MCF 10A (cell line): ENCODE data around the gene PTGFRN. TPM values are rescaled to one million over a fixed set of nuclear protein-coding genes. Genes with fewer than 3 reads are reported as not detected.

Experiments used
- BruUV-seq: library from RNA; stranded (reverse); fragments of 400-500 nt; replicated peaks from 2 replicates; lab custom pipeline; 2021; lab: Mats Ljungman, UMichigan
- CTCF ChIA-PET: fragments of 300-600 bp; sonication (Branson Sonifier 250); formaldehyde crosslinking; extraction: SDS; loops from one replicate; lab custom pipeline; 2021; ENCODE audit warnings: antibody characterized with exemption, inconsistent platforms; lab: Yijun Ruan, JAX
- POLR2A ChIA-PET: fragments of 300-600, 350-650 bp; sonication (Branson Sonifier 250); formaldehyde crosslinking; extraction: SDS; loops from one replicate; lab custom pipeline; 2020; ENCODE audit warnings: antibody characterized with exemption, inconsistent platforms; lab: Yijun Ruan, JAX
- DNase-seq: peaks from one replicate; pipeline ENCODE4 v3.0.0-alpha.2; 2018; ENCODE audit not compliant: unreplicated experiment
- H3K27ac Mint-ChIP-seq: one replicate; pipeline ENCODE4 v1.8.0; 2022; ENCODE audit warnings: mild to moderate bottlenecking, low read depth, mixed read lengths; ENCODE audit not compliant: unreplicated experiment
- H3K27me3 Mint-ChIP-seq: one replicate; pipeline ENCODE4 v1.8.0; 2022; ENCODE audit warnings: mixed read lengths; ENCODE audit not compliant: insufficient read depth, unreplicated experiment
- H3K36me3 Mint-ChIP-seq: one replicate; pipeline ENCODE4 v1.8.0; 2022; ENCODE audit warnings: mild to moderate bottlenecking, moderate library complexity, mixed read lengths; ENCODE audit not compliant: insufficient read depth, unreplicated experiment
- H3K4me1 Mint-ChIP-seq: one replicate; pipeline ENCODE4 v1.8.0; 2022; ENCODE audit warnings: mixed read lengths; ENCODE audit not compliant: insufficient read depth, unreplicated experiment
- H3K4me3 Mint-ChIP-seq: one replicate; pipeline ENCODE4 v1.8.0; 2022; ENCODE audit warnings: mild to moderate bottlenecking, moderate library complexity, mixed read lengths; ENCODE audit not compliant: unreplicated experiment
- H3K9me3 Mint-ChIP-seq: one replicate; pipeline ENCODE4 v1.8.0; 2022; ENCODE audit warnings: mixed read lengths; ENCODE audit not compliant: unreplicated experiment
- intact Hi-C: fragments of 100-400 bp; cut with micrococcal nuclease; formaldehyde crosslinking; loops from 2 replicates; pipeline ENCODE4 v1.14.1; 2022
- total RNA-seq: library from RNA; stranded (reverse); gene quantifications from 2 replicates; pipeline ENCODE4 v1.2.3, GENCODE V29; 2022
- TF ChIP-seq, protein P1 (sequence below): fragments of 200-600 bp; IDR thresholded peaks from one replicate; pipeline ENCODE4 v1.8.0; 2022; ENCODE audit warnings: antibody characterized with exemption, mild to moderate bottlenecking; ENCODE audit not compliant: unreplicated experiment

PTGFRN gene
- total RNA-seq, 1 experiment from 2014 or later, result 45.2 TPM

- intact Hi-C loops, result no loop called here
- no peaks in the 10 kb centered on the region for H3K27me3 Mint-ChIP-seq
- peaks cover 8% of the 10 kb centered on the region for H3K4me1 Mint-ChIP-seq
- TF ChIP-seq, protein P1, sequence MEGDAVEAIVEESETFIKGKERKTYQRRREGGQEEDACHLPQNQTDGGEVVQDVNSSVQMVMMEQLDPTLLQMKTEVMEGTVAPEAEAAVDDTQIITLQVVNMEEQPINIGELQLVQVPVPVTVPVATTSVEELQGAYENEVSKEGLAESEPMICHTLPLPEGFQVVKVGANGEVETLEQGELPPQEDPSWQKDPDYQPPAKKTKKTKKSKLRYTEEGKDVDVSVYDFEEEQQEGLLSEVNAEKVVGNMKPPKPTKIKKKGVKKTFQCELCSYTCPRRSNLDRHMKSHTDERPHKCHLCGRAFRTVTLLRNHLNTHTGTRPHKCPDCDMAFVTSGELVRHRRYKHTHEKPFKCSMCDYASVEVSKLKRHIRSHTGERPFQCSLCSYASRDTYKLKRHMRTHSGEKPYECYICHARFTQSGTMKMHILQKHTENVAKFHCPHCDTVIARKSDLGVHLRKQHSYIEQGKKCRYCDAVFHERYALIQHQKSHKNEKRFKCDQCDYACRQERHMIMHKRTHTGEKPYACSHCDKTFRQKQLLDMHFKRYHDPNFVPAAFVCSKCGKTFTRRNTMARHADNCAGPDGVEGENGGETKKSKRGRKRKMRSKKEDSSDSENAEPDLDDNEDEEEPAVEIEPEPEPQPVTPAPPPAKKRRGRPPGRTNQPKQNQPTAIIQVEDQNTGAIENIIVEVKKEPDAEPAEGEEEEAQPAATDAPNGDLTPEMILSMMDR, result no peak
- no peaks in the 10 kb centered on the region for H3K9me3 Mint-ChIP-seq
- H3K27ac Mint-ChIP-seq, result no peak overlapping the region
- no TSS peak for BruUV-seq
- no peak for DNase-seq
- ChIA-PET POLR2A (interaction anchor here (0.6 to 3.2 kb wide), 8 partner anchors 21 to 179 kb away, joined by 3 to 38 read pairs (median 4); partner anchors contain the start of genes PTGFRN and TTF2), CTCF (interaction anchor here (1.1 to 2.0 kb wide), 5 partner anchors 22 to 34 kb away, joined by 3 to 8 read pairs (median 6); partner anchors contain the start of gene PTGFRN)
- H3K4me3 Mint-ChIP-seq, result no peak overlapping the region
- H3K36me3 Mint-ChIP-seq, result no peaks in the 10 kb centered on the region
These were observed 28.8 kb upstream of the PTGFRN start for GRCh38 chr1:116880917-116881316.

- Mint-ChIP-seq H3K4me1 (peaks cover 8% of the 10 kb centered on the region), H3K4me3 (no peak overlapping the region), H3K9me3 (no peaks in the 10 kb centered on the region), H3K36me3 (no peaks in the 10 kb centered on the region), H3K27me3 (no peaks in the 10 kb centered on the region), H3K27ac (peak overlapping the region; percentile 55)
- BruUV-seq, result no TSS peak
- DNase-seq, result peak; percentile 86
- ChIA-PET CTCF (interaction anchor here (0.6 to 1.9 kb wide), 10 partner anchors 12 to 394 kb away, joined by 3 to 8 read pairs (median 4); no protein-coding TSS in a partner anchor), POLR2A (interaction anchor here (0.6 to 3.2 kb wide), 16 partner anchors 10 to 178 kb away, joined by 3 to 38 read pairs (median 4); partner anchors contain the start of genes PTGFRN and TTF2)
- TF ChIP-seq, protein P1, result peak; percentile 12
- intact Hi-C loops, result no loop called here
These were observed 27.7 kb upstream of the PTGFRN start for GRCh38 chr1:116881879-116882520.

DNA sequence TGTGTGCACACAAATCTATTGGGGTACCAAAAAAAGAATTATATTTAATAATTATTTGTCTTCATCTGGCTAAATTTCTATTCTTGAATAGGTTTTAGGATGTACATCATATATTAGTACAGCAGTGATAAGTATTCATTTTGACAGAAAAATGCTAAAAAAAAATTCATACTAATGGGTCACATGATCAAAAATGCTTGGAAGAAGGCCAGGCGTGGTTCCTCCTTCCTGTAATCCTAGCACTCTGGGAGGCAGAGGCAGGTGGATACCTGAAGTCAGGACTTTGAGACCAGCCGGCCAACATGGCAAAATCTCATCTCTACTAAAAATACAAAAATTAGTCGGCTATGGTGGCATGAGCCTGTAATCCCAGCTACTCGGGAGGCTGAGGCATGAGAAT lies 26.9 kb upstream of the PTGFRN start:
- no peak for DNase-seq
- ChIA-PET CTCF (interaction anchor here (0.6 to 1.9 kb wide), 6 partner anchors 11 to 393 kb away, joined by 3 to 8 read pairs (median 4); no protein-coding TSS in a partner anchor), POLR2A (interaction anchor here (0.6 to 3.2 kb wide), 15 partner anchors 9 to 177 kb away, joined by 3 to 38 read pairs (median 5); partner anchors contain the start of genes PTGFRN and TTF2)
- intact Hi-C loops, result no loop called here
- Mint-ChIP-seq H3K36me3 (no peaks in the 10 kb centered on the region), H3K27ac (no peak overlapping the region), H3K4me1 (peaks cover 8% of the 10 kb centered on the region), H3K4me3 (no peak overlapping the region), H3K27me3 (no peaks in the 10 kb centered on the region), H3K9me3 (no peaks in the 10 kb centered on the region)
- BruUV-seq, result no TSS peak
- TF ChIP-seq, protein P1, result no peak

DNA sequence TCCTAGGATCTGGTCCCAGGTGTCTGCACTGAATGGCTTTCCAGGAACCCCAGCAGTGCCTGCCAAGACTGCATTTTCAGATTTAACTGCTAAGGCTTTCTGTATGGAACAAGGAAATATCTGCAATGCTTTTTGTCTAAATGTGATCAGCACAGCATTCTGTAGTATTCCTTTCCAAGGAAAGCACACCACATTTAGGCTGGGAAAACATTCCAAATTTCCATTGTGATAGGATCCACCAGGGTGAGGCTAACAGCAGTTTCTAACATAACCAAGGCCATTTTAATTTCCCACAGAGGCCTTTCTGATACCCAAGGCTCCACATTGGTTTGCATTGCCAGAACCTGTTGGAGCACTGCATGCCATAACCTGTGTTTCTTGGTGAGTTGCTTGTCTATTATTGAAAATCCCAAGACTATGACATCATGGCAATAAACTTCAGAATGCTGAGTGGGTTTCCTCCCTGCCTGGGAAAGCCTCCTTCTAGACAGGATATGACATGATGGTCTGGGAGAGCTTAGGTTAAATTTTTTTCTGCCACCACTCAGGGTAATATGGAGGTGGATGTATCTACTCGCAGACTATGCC lies 23.3 kb upstream of the PTGFRN start:
- no peaks in the 10 kb centered on the region for H3K27me3 Mint-ChIP-seq
- no TSS peak for BruUV-seq
- intact Hi-C loops, result no loop called here
- H3K4me3 Mint-ChIP-seq, result no peak overlapping the region
- DNase-seq, result peak; percentile 30
- H3K27ac Mint-ChIP-seq, result no peak overlapping the region
- CTCF ChIA-PET, result no interaction called here
- TF ChIP-seq, protein P1, result no peak
- peaks cover 8% of the 10 kb centered on the region for H3K4me1 Mint-ChIP-seq
- H3K36me3 Mint-ChIP-seq, result no peaks in the 10 kb centered on the region
- H3K9me3 Mint-ChIP-seq, result no peaks in the 10 kb centered on the region
- POLR2A ChIA-PET, result no interaction called here
